K562 (cell line): ENCODE measurements around the gene NFIC. TPM values are rescaled to one million over a fixed set of nuclear protein-coding genes. Genes with fewer than 3 reads are reported as not detected.

Experiments
- ATAC-seq: fragments of 200-7000 bp; cut with Tn5 transposase; 3 replicates; pipeline ENCODE4 v1.9.1; 2020; ENCODE audit warnings: moderate library complexity
- BruUV-seq: library from RNA; stranded (reverse); fragments of 400-500 nt; replicated peaks from 2 replicates; lab custom pipeline; 2021; lab: Mats Ljungman, UMichigan
- CTCF ChIA-PET: fragments of 300-600 bp; formaldehyde crosslinking; extraction: SDS; loops from one replicate; lab custom pipeline; 2021; ENCODE audit warnings: low intra/inter-chr PET ratio; lab: Yijun Ruan, JAX
- POLR2A ChIA-PET: fragments of 300-600, 350-650 bp; sonication (Branson Sonifier 250); formaldehyde crosslinking; extraction: SDS; loops from one replicate; lab custom pipeline; 2021; ENCODE audit warnings: antibody characterized with exemption, inconsistent platforms; lab: Yijun Ruan, JAX
- DNase-seq, 4 experiments: peaks; one replicate each; pipeline versions ENCODE4 v3.0.0 to v3.0.0-alpha.2; 2011 to 2018; ENCODE audit warnings: low spot score in 3 of 4, mixed read lengths in 3 of 4; ENCODE audit errors: extremely low read depth in 1 of 4
- FAIRE-seq: peaks from 2 replicates; lab custom pipeline; 2011; peaks lifted over from hg19 to GRCh38; lab: Jason Lieb, UNC
- H2AFZ ChIP-seq: 2 replicates; pipeline ENCODE4 v1.6.0; 2011; ENCODE audit warnings: low read depth, low read length, control low read depth, inconsistent platforms
- H3K27ac ChIP-seq: fragments of 200-600 bp; 3 replicates; pipeline ENCODE4 v1.8.0; 2011; ENCODE audit warnings: low read depth, mild to moderate bottlenecking, control low read depth, inconsistent platforms, low read length, moderate library complexity, mixed read lengths; ENCODE audit errors: extremely low read depth
- H3K27me3 ChIP-seq, 2 experiments: fragments of 300-600 bp in 1 of 2; 2 replicates in 1 of 2; 3 replicates in 1 of 2; pipeline versions ENCODE4 v1.6.0 to v1.8.0; 2011; ENCODE audit warnings: inconsistent platforms in 2 of 2, low read length in 2 of 2, mild to moderate bottlenecking in 1 of 2, mixed read lengths in 1 of 2, moderate library complexity in 1 of 2; ENCODE audit not compliant: control insufficient read depth in 2 of 2, insufficient read depth in 2 of 2
- H3K36me3 ChIP-seq: fragments of 300-600 bp; 3 replicates; pipeline ENCODE4 v1.8.0; 2011; ENCODE audit warnings: mild to moderate bottlenecking, low read length, inconsistent platforms; ENCODE audit not compliant: control insufficient read depth, insufficient read depth
- H3K4me1 ChIP-seq, 2 experiments: fragments of 200-600 bp in 1 of 2; replicated peaks in 1 of 2; 2 replicates in 1 of 2; 3 replicates in 1 of 2; pipeline versions ENCODE4 v1.5.1 to v1.8.0; 2011; ENCODE audit warnings: inconsistent platforms in 2 of 2, low read length in 2 of 2, mild to moderate bottlenecking in 1 of 2, mixed read lengths in 1 of 2, moderate library complexity in 1 of 2; ENCODE audit not compliant: control insufficient read depth in 2 of 2, insufficient read depth in 2 of 2
- H3K4me2 ChIP-seq: 2 replicates; pipeline ENCODE4 v1.6.1; 2011; ENCODE audit warnings: low read length, control low read depth, inconsistent platforms, mixed read lengths; ENCODE audit not compliant: insufficient read depth
- H3K4me3 ChIP-seq: fragments of 200-600 bp; sonication (generic), shearing (Covaris generic); 2 replicates; pipeline ENCODE4 v1.5.1; 2016; ENCODE audit warnings: control low read depth, inconsistent platforms
- H3K79me2 ChIP-seq: fragments of 200-600 bp; 3 replicates; pipeline ENCODE4 v1.8.0; 2011; ENCODE audit warnings: low read length, inconsistent platforms; ENCODE audit not compliant: control insufficient read depth, insufficient read depth
- H3K9ac ChIP-seq, 2 experiments: 2 replicates each; pipeline versions ENCODE4 v1.6.0 to v1.6.1; 2011; ENCODE audit warnings: low read depth in 2 of 2, low read length in 2 of 2, control low read depth in 1 of 2, inconsistent platforms in 1 of 2, mild to moderate bottlenecking in 1 of 2, mixed read lengths in 1 of 2; ENCODE audit not compliant: insufficient read depth in 1 of 2
- H3K9me1 ChIP-seq: one replicate; pipeline ENCODE4 v1.6.0; 2011; ENCODE audit warnings: inconsistent platforms, mild to moderate bottlenecking, low read length, moderate library complexity; ENCODE audit not compliant: control insufficient read depth, insufficient read depth
- H3K9me3 ChIP-seq: replicated peaks from 2 replicates; pipeline ENCODE4 v1.5.1; 2011; ENCODE audit warnings: low read depth, low read length, inconsistent platforms; ENCODE audit not compliant: control insufficient read depth, insufficient read depth
- H4K20me1 ChIP-seq: replicated peaks from 2 replicates; pipeline ENCODE4 v1.6.1; 2011; ENCODE audit warnings: low read length, inconsistent platforms, mixed read lengths; ENCODE audit not compliant: control insufficient read depth, insufficient read depth
- CSDE1 ChIP-seq, 2 experiments: fragments of 450-650 bp; IDR thresholded peaks; 2 replicates each; pipeline ENCODE4 v1.6.1; 2016; ENCODE audit warnings: mild to moderate bottlenecking in 1 of 2
- MCM5 ChIP-seq: fragments of 450-650 bp; IDR thresholded peaks from 2 replicates; pipeline ENCODE4 v1.6.1; 2016; ENCODE audit warnings: low read depth
- MTA1 ChIP-seq: fragments of 450-650 bp; IDR thresholded peaks from 2 replicates; pipeline ENCODE4 v1.6.1; 2017; ENCODE audit warnings: borderline replicate concordance
- RNF2 ChIP-seq: sonication (generic); IDR thresholded peaks from 2 replicates; pipeline ENCODE4 v1.6.1; 2016
- TAF1 ChIP-seq: IDR thresholded peaks from 2 replicates; pipeline ENCODE4 v1.6.1; 2011; ENCODE audit warnings: mild to moderate bottlenecking, low read length, moderate library complexity; ENCODE audit not compliant: insufficient read depth, control insufficient read depth, severe bottlenecking; ENCODE audit errors: extremely low read depth
- U2AF2 ChIP-seq: fragments of 200-400 bp; formaldehyde crosslinking; optimal IDR thresholded peaks from 2 replicates; pipeline ENCODE3; 2017; ENCODE audit warnings: low read depth, mild to moderate bottlenecking, low read length
- ZNF121 ChIP-seq: sonication (generic); formaldehyde crosslinking; conservative IDR thresholded peaks from 2 replicates; pipeline ENCODE4 v1.8.0; 2022; ENCODE audit warnings: missing genetic modification reagents
- ZNF134 ChIP-seq: fragments of 250-450 bp; sonication (Bioruptor Pico); conservative IDR thresholded peaks from 2 replicates; pipeline ENCODE4 v1.4.0; 2020
- WGBS: fragments of 100-300 bp; shearing (Covaris generic); methylation state at CpG from one replicate; pipeline ENCODE4 v1.1.6; 2016; ENCODE audit warnings: low coverage, mixed read lengths; ENCODE audit not compliant: insufficient coverage; ENCODE audit errors: missing lambda C conversion rate; 5-methylcytosine and 5-hydroxymethylcytosine counted together
- in situ Hi-C: fragments of 300-500 bp; cut with MboI; formaldehyde crosslinking; loops from 4 replicates; pipeline ENCODE4 v1.15.0; 2018; ENCODE audit warnings: inconsistent platforms, mixed read lengths
- intact Hi-C: fragments of 100-400 bp; cut with micrococcal nuclease; formaldehyde crosslinking; loops from 2 replicates; pipeline ENCODE4 v1.14.2; 2022
- polyA plus RNA-seq, 8 experiments: library from polyadenylated mRNA; depleted of rRNA in 4 of 8; stranded (reverse) in 5 of 8; unstranded in 3 of 8; fragments of >200 nt; fragmentation: Nextera tagmentation in 2 of 8; fragmentation: Illumina TruSeq in 1 of 8; extraction: Ambion mirVana in 2 of 8; extraction: Trizol in 1 of 8; gene quantifications; 2 replicates each; pipeline versions ENCODE4 v1.2.1 to v1.2.3, GENCODE V29; 2011 to 2014; ENCODE audit warnings: inconsistent platforms in 1 of 8, missing spikeins in 1 of 8
- total RNA-seq, 7 experiments: library from RNA; depleted of rRNA in 6 of 7; stranded (reverse); fragments of >200 nt in 6 of 7; fragmentation: Illumina TruSeq in 2 of 7; extraction: Trizol in 2 of 7; gene quantifications; 2 replicates each; pipeline versions ENCODE4 v1.2.1 to v1.2.3, GENCODE V29; 2011 to 2021; ENCODE audit warnings: low replicate concordance in 1 of 7

NFIC gene
- total and polyA plus RNA-seq, 9 of the 15 experiments (the other 6 are each of a cell fraction or from before 2014, with no cell fraction given) = 0.71 to 62.1 (median 6.9) TPM

GRCh38 chr19:3330047-3330446, 36.3 kb upstream of the NFIC start:
- TF ChIP-seq ZNF134 (CRISPR knock-in tag) = peak; percentile 93
- no peak for TF ChIP-seq ZNF121 (CRISPR knock-in tag)
- TF ChIP-seq MTA1 = no peak
- TF ChIP-seq RNF2 = no peak
- TF ChIP-seq MCM5 = no peak
- TF ChIP-seq U2AF2 = no peak
- no peak for TF ChIP-seq CSDE1 (IDR thresholded peaks at IDR 0.05)
- no peak for TF ChIP-seq TAF1
- in situ Hi-C loops = no loop called here
- DNase-seq (no peak), ATAC-seq (no peak), FAIRE-seq (no peak)
- ChIA-PET CTCF (interaction anchor here (0.6 to 0.7 kb wide), 2 partner anchors 100 to 109 kb away, joined by 3 read pairs; no protein-coding TSS in a partner anchor), POLR2A (interaction anchor here (0.6 kb wide), 1 partner anchor 98 kb away, joined by 3 read pairs; no protein-coding TSS in a partner anchor)
- Histone ChIP-seq H3K36me3 (no peaks in the 10 kb centered on the region), H3K9me1 (no peaks in the 10 kb centered on the region), H3K9ac (no peak overlapping the region), H2AFZ (no peak overlapping the region), H3K79me2 (no peaks in the 10 kb centered on the region), H3K4me3 (no peak overlapping the region), H3K27me3 (peaks cover 5 to 17% of the 10 kb centered on the region in 2 experiments; a peak in 4 of 5 replicates), H3K9me3 (no peaks in the 10 kb centered on the region), H3K4me2 (no peak overlapping the region), H4K20me1 (no peaks in the 10 kb centered on the region), H3K4me1 (no peaks in the 10 kb centered on the region; a peak in 1 of 5 replicates), H3K27ac (no peak overlapping the region)
- no TSS peak for BruUV-seq
- intact Hi-C loops = no loop called here
- 22% methylated on average over 9 of the region's 9 CpGs for WGBS
